Activated gamma-delta T cell (primary cell): ENCODE data around the gene SLC5A1.

Experiments
- DNase-seq: peaks from one replicate; lab custom pipeline; 2025; lab: John Stamatoyannopoulos, UW

SLC5A1 gene

GRCh38 chr22:32050678-32051515 is 7.8 kb downstream of the SLC5A1 start:
- DNase-seq: no peak

- no peak for DNase-seq
Measured at GRCh38 chr22:32052244-32052643, 9.2 kb downstream of the SLC5A1 start.

GRCh38 chr22:32052936-32053791 is 10.1 kb downstream of the SLC5A1 start:
- no peak for DNase-seq

GRCh38 chr22:32055069-32055468 is 12.0 kb downstream of the SLC5A1 start:
- no peak for DNase-seq

- DNase-seq: no peak
Measured at GRCh38 chr22:32058656-32059260, 15.7 kb downstream of the SLC5A1 start.

- no peak for DNase-seq
Measured at GRCh38 chr22:32059426-32059825, 16.4 kb downstream of the SLC5A1 start.

- DNase-seq: no peak
Measured at GRCh38 chr22:32063701-32064100, 20.6 kb downstream of the SLC5A1 start.

- no peak for DNase-seq
Measured at GRCh38 chr22:32066820-32067219, 23.8 kb downstream of the SLC5A1 start.

GRCh38 chr22:32067613-32068012 is 24.6 kb downstream of the SLC5A1 start:
- DNase-seq: no peak

- no peak for DNase-seq
Measured at GRCh38 chr22:32069579-32070372, 26.7 kb downstream of the SLC5A1 start.

GRCh38 chr22:32073262-32073661 is 30.2 kb downstream of the SLC5A1 start:
- DNase-seq: no peak

GRCh38 chr22:32073823-32074380 is 30.8 kb downstream of the SLC5A1 start:
- no peak for DNase-seq

- DNase-seq: no peak
Measured at GRCh38 chr22:32075997-32076760, 33.1 kb downstream of the SLC5A1 start.

GRCh38 chr22:32076761-32077084 is 33.7 kb downstream of the SLC5A1 start:
- DNase-seq: no peak

- no peak for DNase-seq
Measured at GRCh38 chr22:32077151-32077550, 34.1 kb downstream of the SLC5A1 start.

GRCh38 chr22:32079130-32080089 is 36.3 kb downstream of the SLC5A1 start:
- no peak for DNase-seq

GRCh38 chr22:32080904-32081303 is 37.8 kb downstream of the SLC5A1 start:
- no peak for DNase-seq

- no peak for DNase-seq
Measured at GRCh38 chr22:32082331-32082730, 39.3 kb downstream of the SLC5A1 start.

GRCh38 chr22:32083000-32083399 is 39.9 kb downstream of the SLC5A1 start:
- DNase-seq: no peak

GRCh38 chr22:32083814-32084213 is 40.8 kb downstream of the SLC5A1 start:
- DNase-seq: no peak
